GM19239 (cell line): ENCODE results near the gene TRIO.

Experiments used
- DNase-seq: peaks from one replicate; pipeline ENCODE4 v3.0.0; 2011; ENCODE audit warnings: low spot score; ENCODE audit not compliant: insufficient read length
- FAIRE-seq: peaks from 2 replicates; lab custom pipeline; 2011; peaks lifted over from hg19 to GRCh38; lab: Jason Lieb, UNC

The TRIO gene

GRCh38 chr5:14237317-14238086, 94.4 kb downstream of the TRIO start:
- no peak for FAIRE-seq
- no peak for DNase-seq

DNA sequence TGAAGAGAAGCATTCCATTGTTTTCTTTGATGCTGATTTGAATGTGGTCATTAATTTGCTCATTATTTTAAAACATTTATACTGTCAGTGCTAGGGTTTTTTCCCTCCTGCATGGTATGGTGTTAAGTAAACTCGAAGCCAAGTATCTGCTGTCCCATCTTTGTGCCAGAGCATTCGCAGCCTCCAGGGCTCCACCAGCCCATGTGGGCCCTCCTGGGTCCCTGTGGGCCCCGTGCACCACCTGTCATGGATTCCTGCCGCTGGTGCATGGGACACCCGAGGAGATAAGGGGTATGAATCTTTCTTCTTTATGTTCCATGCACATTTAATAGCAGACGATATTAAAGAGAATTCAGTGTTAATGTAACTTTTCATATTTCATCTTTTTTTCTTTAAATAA, 95.1 kb downstream of the TRIO start:
- no peak for FAIRE-seq
- no peak for DNase-seq

DNA sequence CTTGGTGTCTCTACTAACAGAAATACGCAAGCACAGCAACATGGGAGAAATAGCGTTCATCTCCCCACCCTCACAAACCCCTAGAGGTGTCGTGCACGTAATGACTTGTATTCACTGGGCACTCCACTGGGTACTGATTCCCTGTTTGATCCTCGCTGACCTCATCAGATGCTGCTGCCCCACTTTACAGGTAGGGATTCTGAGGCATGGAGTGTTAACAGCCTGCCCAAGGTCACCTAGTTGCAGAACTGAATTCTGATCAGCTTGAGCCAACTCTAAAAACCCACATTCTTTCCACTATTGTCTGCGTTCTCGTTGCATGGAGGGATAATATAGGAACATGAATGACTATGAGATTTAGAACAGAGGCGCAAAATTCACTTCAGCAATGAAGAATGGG, 96.3 kb downstream of the TRIO start:
- no peak for DNase-seq
- FAIRE-seq, result no peak

- DNase-seq (no peak), FAIRE-seq (no peak)
These were observed 96.8 kb downstream of the TRIO start for GRCh38 chr5:14239951-14240350.

GRCh38 chr5:14240359-14240758, 97.2 kb downstream of the TRIO start:
- DNase-seq, result no peak
- no peak for FAIRE-seq

DNA sequence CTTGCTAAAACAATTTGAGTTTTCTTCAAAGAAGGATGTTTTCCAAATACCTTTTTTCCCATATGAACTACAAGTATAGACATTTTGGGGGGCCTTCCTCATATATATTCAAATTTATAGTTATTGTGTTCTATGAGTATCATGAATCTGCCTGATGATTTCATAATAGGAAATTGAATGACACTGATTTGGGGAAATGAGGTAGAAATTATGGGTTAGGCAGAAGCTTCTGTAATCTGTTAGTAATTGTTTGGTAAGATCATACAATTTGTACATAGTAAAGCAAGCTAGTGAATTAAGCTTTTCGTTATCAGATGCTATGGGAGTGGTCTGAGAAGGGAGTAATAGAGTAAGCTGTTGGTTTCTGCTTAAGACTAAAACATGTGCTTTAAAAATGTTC, 98.0 kb downstream of the TRIO start:
- DNase-seq (no peak), FAIRE-seq (no peak)

GRCh38 chr5:14242447-14242846, 99.3 kb downstream of the TRIO start:
- DNase-seq (no peak), FAIRE-seq (no peak)

- FAIRE-seq (no peak), DNase-seq (no peak)
These were observed 99.8 kb downstream of the TRIO start for GRCh38 chr5:14242871-14243383.

DNA sequence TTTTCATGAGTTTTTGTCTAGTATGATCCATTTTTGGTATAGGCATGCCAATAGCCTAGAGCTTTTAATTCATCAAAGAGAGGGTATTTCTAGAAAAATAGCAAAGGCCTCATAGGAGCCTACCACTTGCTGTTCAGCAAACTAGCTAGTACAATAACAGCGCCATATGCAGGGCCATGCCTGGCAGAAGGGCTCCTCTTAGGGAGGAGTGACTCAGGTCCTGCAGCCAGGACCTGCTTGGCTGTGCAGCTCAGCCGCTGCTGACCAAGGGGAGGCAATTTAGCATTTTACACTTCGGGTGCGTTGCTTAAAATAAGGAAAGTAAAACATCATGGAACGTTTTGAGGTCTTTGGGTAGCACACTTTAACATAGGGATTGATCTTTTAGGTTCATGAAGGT, 100.6 kb downstream of the TRIO start:
- DNase-seq, result no peak
- FAIRE-seq, result no peak

- FAIRE-seq, result no peak
These were observed 101.6 kb downstream of the TRIO start for GRCh38 chr5:14244721-14245120.

GRCh38 chr5:14245132-14245925, 102.2 kb downstream of the TRIO start:
- FAIRE-seq, result peak; percentile 63
- DNase-seq, result no peak

More at GRCh38 chr5:14244721-14245120, 101.6 kb downstream of the TRIO start:
- no peak for DNase-seq

DNA sequence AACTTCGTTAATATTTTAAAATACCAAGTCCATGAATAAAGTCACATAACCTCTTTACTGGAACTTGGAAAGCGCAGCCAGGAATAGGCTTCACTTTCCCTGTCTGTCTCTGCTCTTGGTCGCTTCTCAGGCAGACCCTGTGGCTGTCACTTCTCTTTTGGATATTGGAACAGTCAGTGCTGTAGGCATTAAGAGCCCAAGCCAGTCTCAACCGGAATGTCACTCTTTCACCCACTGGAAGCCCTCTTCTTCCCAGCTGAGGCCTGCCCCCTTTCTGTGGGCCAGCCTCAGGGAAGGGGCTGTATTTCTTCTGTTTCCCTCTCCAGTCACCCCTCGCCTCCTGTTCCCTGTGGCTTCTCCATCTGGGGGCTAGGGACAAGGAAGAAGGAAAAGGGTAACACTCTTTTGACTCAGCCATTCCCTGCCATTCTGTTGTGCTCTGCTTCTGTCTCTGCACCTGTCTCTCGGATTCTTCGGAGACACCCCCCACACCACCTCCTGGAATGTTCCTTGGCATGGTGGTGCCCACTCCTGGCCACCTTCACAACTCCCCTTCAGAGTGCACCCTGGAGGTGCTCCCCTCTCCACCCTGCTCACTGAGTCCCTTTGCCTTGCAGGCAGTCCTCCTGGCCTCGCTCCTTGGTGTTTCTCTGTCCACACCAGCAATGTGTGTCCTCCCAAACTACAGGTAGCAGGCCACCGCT, 103.4 kb downstream of the TRIO start:
- FAIRE-seq (no peak), DNase-seq (no peak)

DNA sequence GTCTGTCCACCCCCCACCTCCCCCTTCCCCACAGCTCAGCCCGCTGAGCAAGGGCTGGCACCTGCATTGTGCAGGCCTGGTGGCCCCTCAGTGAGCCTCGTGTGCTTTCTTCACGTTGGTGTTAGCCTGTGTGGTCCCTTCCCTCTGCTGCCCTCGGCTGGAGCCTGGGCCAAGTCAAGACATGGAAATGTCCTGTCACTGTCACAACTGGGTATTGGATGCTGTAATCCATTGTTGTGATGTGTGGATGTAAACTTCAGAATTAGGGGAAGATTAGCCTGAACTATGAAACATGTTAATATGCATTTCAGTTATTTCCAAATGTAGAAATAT, 103.9 kb downstream of the TRIO start:
- DNase-seq (no peak), FAIRE-seq (no peak)

DNA sequence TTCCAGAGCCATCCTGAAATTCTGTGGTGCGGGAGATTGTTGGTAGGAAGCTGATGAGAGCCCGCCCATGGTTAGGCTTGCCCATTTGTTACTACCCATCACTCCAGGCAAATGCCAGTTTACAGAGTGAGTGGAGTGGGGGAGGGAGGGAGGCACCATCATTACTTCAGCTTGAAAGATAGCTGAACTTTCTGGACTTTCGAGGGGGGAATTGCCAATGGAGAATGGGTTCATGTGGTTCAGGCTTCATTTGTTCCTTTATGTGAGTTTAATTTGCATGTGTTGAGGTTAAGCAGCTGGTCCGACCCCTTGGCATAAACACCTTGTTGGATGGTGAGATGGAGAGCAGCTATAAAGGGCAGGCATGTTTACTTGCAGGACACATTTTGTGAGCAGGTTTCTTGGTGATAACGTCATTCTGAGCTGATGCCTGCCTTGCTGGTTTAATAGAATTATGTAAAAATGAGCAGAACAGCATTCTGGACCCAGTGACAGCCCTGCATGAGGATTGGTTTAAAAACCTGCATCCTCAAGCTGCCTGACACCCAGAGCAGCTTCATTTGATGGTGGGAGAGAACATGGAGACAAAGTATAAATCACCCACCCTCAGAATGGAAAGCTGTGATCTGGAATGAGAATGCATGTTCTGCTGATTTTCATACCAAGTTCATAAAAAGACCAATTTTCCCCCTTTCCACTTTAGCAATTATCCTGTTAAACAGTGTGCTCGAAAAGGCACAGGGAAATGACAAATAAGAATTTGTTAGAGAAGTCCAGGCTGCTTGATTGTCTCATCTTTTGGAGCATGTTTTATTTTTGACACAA, 106.3 kb downstream of the TRIO start:
- DNase-seq (no peak), FAIRE-seq (no peak)

DNA sequence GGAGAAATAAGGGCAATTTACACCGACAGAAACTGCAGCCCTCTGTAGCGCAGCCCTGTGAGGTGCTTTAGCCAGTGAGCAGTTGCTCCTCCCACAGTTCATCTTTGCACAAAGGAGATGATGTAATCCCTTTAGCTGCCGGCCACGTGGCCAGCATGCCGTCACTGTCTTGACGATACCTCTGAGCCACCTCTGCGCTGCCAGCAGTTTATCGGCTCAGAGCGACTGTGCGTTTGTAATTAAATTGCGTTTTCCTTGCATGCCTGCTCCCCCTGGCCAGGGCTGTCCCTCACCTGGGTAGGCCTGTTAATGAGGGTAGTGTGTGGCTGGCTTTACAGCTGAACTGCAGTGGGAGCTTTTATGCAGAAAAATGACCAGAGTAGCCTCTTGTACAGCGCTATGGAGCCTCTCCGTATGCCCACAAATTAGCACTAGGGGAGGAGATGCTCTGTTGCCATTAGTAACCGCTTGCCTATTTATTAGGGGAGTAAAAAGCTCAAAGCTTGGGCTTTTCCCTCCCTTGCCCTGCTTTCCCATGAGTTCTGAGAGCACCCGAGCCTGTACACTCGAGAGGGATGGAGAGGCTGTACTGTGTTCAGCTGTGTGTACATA, 107.0 kb downstream of the TRIO start:
- no peak for FAIRE-seq
- DNase-seq, result no peak

GRCh38 chr5:14250748-14251701, 107.9 kb downstream of the TRIO start:
- FAIRE-seq, result peak; percentile 62
- DNase-seq, result no peak

GRCh38 chr5:14251733-14252132, 108.6 kb downstream of the TRIO start:
- DNase-seq (no peak), FAIRE-seq (no peak)

GRCh38 chr5:14252793-14253192, 109.7 kb downstream of the TRIO start:
- no peak for FAIRE-seq
- DNase-seq, result no peak

GRCh38 chr5:14254686-14255085, 111.5 kb downstream of the TRIO start:
- no peak for FAIRE-seq
- DNase-seq, result no peak
